HCT116 (cell line): ENCODE data around the gene TTC12. TPM values are rescaled to one million over a fixed set of nuclear protein-coding genes. Genes with fewer than 3 reads are reported as not detected.

Source experiments
- ATAC-seq: fragments of 200-7000 bp; cut with Tn5 transposase; 2 replicates; pipeline ENCODE4 v1.9.1; 2020; ENCODE audit warnings: mild to moderate bottlenecking, moderate library complexity
- BruUV-seq: library from RNA; stranded (reverse); fragments of 400-500 nt; replicated peaks from 2 replicates; lab custom pipeline; 2021; lab: Mats Ljungman, UMichigan
- CTCF ChIA-PET: fragments of 300-600 bp; sonication (Branson Sonifier 250); formaldehyde crosslinking; loops from one replicate; lab custom pipeline; 2021; ENCODE audit warnings: antibody characterized with exemption; lab: Charles Lee
- POLR2A ChIA-PET: fragments of 300-600, 350-600 bp; sonication (Branson Sonifier 250); formaldehyde crosslinking; loops from one replicate; lab custom pipeline; 2021; ENCODE audit warnings: antibody characterized with exemption; lab: Charles Lee
- RAD21 ChIA-PET, 2 experiments: fragments of 300-600 bp; sonication (Branson Sonifier 250); formaldehyde crosslinking; loops; one replicate each; lab custom pipeline; 2023; ENCODE audit warnings: low total read pairs in 2 of 2; ENCODE audit not compliant: uncharacterized antibody in 2 of 2, unreplicated experiment in 2 of 2, low non-redundant PET in 1 of 2; lab: Charles Lee
- DNase-seq: peaks from one replicate; pipeline ENCODE4 v3.0.0-alpha.2; 2010; ENCODE audit warnings: low read depth, low spot score
- H2AFZ ChIP-seq: fragments of 200-600 bp; shearing (Covaris generic), sonication (generic); 2 replicates; pipeline ENCODE4 v1.6.1; 2017; ENCODE audit warnings: low read depth, mixed run types, mixed read lengths, antibody characterized with exemption, low read length; ENCODE audit not compliant: poor library complexity, severe bottlenecking
- H3K27ac ChIP-seq: 2 replicates; pipeline ENCODE4 v1.5.1; 2012; ENCODE audit warnings: low read depth, low read length
- H3K27me3 ChIP-seq: fragments of 200-600 bp; sonication (generic); 2 replicates; pipeline ENCODE4 v1.6.1; 2016; ENCODE audit warnings: mixed run types, low read length, mixed read lengths; ENCODE audit not compliant: insufficient read depth
- H3K36me3 ChIP-seq, 2 experiments: fragments of 200-500 bp in 1 of 2; fragments of 200-600 bp in 1 of 2; sonication (Bioruptor generic) in 1 of 2; sonication (generic) in 1 of 2; 2 replicates each; pipeline versions ENCODE4 v1.5.1 to v1.6.1; 2014 to 2016; ENCODE audit warnings: low read length in 2 of 2, inconsistent platforms in 1 of 2, mixed read lengths in 1 of 2, mixed run types in 1 of 2; ENCODE audit not compliant: insufficient read depth in 2 of 2, control insufficient read depth in 1 of 2
- H3K4me1 ChIP-seq, 2 experiments: fragments of 200-600 bp in 1 of 2; sonication (generic) in 1 of 2; 2 replicates each; pipeline versions ENCODE4 v1.5.1 to v1.6.1; 2012 to 2017; ENCODE audit warnings: low read length in 2 of 2, inconsistent platforms in 1 of 2, mild to moderate bottlenecking in 1 of 2, mixed read lengths in 1 of 2, mixed run types in 1 of 2, moderate library complexity in 1 of 2; ENCODE audit not compliant: insufficient read depth in 2 of 2, control insufficient read depth in 1 of 2
- H3K4me2 ChIP-seq: fragments of 200-600 bp; sonication (generic); 2 replicates; pipeline ENCODE4 v1.6.1; 2017; ENCODE audit warnings: mixed run types, low read length, mixed read lengths
- H3K4me3 ChIP-seq, 2 experiments: fragments of 200-600 bp in 1 of 2; sonication (generic) in 1 of 2; replicated peaks in 1 of 2; 2 replicates each; pipeline ENCODE4 v1.5.1; 2011 to 2016; ENCODE audit warnings: low read length in 2 of 2, control low read depth in 1 of 2, low read depth in 1 of 2, mild to moderate bottlenecking in 1 of 2, mixed read lengths in 1 of 2, mixed run types in 1 of 2
- H3K79me2 ChIP-seq: fragments of 200-600 bp; sonication (generic); 2 replicates; pipeline ENCODE4 v1.6.1; 2017; ENCODE audit warnings: mild to moderate bottlenecking, mixed run types, low read length, moderate library complexity, mixed read lengths; ENCODE audit not compliant: insufficient read depth
- H3K9ac ChIP-seq: fragments of 200-600 bp; sonication (generic); 2 replicates; pipeline ENCODE4 v1.6.1; 2016; ENCODE audit warnings: low read length, mixed read lengths
- H3K9me2 ChIP-seq: fragments of 200-600 bp; sonication (generic), shearing (Covaris generic); 2 replicates; pipeline ENCODE4 v1.6.1; 2017; ENCODE audit warnings: mixed run types, mild to moderate bottlenecking, moderate library complexity; ENCODE audit not compliant: insufficient read depth
- H3K9me3 ChIP-seq, 2 experiments: fragments of 200-500 bp in 1 of 2; fragments of 200-600 bp in 1 of 2; sonication (Bioruptor generic) in 1 of 2; sonication (generic) in 1 of 2; 2 replicates each; pipeline ENCODE4 v1.6.1; 2014 to 2017; ENCODE audit warnings: low read length in 2 of 2, mixed read lengths in 2 of 2, inconsistent platforms in 1 of 2, low read depth in 1 of 2, mild to moderate bottlenecking in 1 of 2, mixed run types in 1 of 2, moderate library complexity in 1 of 2; ENCODE audit not compliant: control insufficient read depth in 1 of 2, insufficient read depth in 1 of 2
- H4K20me1 ChIP-seq: fragments of 200-600 bp; sonication (generic), shearing (Covaris generic); 2 replicates; pipeline ENCODE4 v1.6.1; 2017; ENCODE audit warnings: mixed run types, mild to moderate bottlenecking, moderate library complexity; ENCODE audit not compliant: insufficient read depth
- CBX3 ChIP-seq: IDR thresholded peaks from 2 replicates; pipeline ENCODE4 v1.6.1; 2012; ENCODE audit warnings: low read depth
- POLR2AphosphoS5 ChIP-seq: IDR thresholded peaks from 2 replicates; pipeline ENCODE4 v1.6.1; 2011; ENCODE audit warnings: mild to moderate bottlenecking, low read depth, low read length, moderate library complexity
- SIN3A ChIP-seq: IDR thresholded peaks from 2 replicates; pipeline ENCODE4 v1.6.1; 2012; ENCODE audit warnings: low read depth
- TCF7L2 ChIP-seq: IDR thresholded peaks from 2 replicates; pipeline ENCODE4 v1.7.0; 2011; ENCODE audit warnings: borderline replicate concordance, inconsistent platforms; ENCODE audit not compliant: insufficient read depth, insufficient read length; ENCODE audit errors: extremely low read depth
- ZNF274 ChIP-seq: fragments of 200-500 bp; sonication (Bioruptor generic); IDR thresholded peaks from 2 replicates; pipeline ENCODE4 v1.6.1; 2014; ENCODE audit warnings: mild to moderate bottlenecking, low read depth, low read length, inconsistent platforms
- intact Hi-C: fragments of 100-400 bp; cut with micrococcal nuclease; formaldehyde crosslinking; loops from 2 replicates; pipeline ENCODE4 v1.10.0; 2022
- total RNA-seq: library from RNA; stranded (reverse); gene quantifications from one replicate; pipeline ENCODE4 v1.2.1, GENCODE V29; 2021; ENCODE audit not compliant: unreplicated experiment
- TF ChIP-seq, protein P1 (sequence below): IDR thresholded peaks from 2 replicates; pipeline ENCODE4 v1.6.1; 2012
- TF ChIP-seq, protein P2 (sequence below), 3 experiments: fragments of 200-600 bp in 1 of 3; sonication (generic) in 1 of 3; IDR thresholded peaks in 2 of 3; conservative IDR thresholded peaks in 1 of 3; 2 replicates each; pipeline ENCODE4 v1.5.1; 2012 to 2017; ENCODE audit warnings: low read depth in 2 of 3, low read length in 2 of 3, antibody characterized with exemption in 1 of 3, borderline replicate concordance in 1 of 3, control low read depth in 1 of 3, mild to moderate bottlenecking in 1 of 3, mixed read lengths in 1 of 3, mixed run types in 1 of 3, moderate library complexity in 1 of 3; ENCODE audit not compliant: insufficient read depth in 1 of 3
- TF ChIP-seq, protein P3 (sequence below): IDR thresholded peaks from 2 replicates; pipeline ENCODE4 v1.6.1; 2012; ENCODE audit warnings: low read depth

TTC12 gene
- total RNA-seq, 1 experiment from 2014 or later: 12.6 TPM

DNA sequence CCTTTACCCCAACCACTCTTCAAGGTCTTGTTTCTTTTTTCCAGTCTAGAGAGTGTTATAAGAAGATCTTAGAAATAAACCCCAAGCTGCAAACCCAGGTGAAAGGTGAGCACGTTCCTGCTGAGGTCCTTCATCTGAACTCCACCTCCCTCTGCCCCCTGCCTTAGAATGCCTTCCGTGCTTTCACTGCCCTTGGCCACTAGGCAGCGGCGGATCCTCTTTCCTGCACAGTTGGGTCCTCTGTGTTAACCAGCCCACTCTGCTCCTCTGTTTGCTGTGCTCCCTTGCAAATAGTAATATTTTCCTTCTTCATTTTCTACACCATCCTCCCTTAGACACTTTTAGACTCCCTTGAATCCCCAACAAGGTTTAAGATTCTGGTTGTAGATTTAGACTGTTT lies 24.3 kb downstream of the TTC12 start:
- Histone ChIP-seq H3K27me3 (no peaks in the 10 kb centered on the region), H3K79me2 (no peaks in the 10 kb centered on the region), H3K4me2 (no peak overlapping the region), H3K4me1 (no peaks in the 10 kb centered on the region), H3K4me3 (no peak overlapping the region), H3K9me2 (no peaks in the 10 kb centered on the region), H3K9ac (no peak overlapping the region), H2AFZ (no peak overlapping the region), H3K27ac (no peak overlapping the region), H3K9me3 (no peaks in the 10 kb centered on the region), H3K36me3 (peaks cover 0 to 4% of the 10 kb centered on the region in 2 experiments; a peak in 1 of 4 replicates), H4K20me1 (no peaks in the 10 kb centered on the region)
- DNase-seq (no peak), ATAC-seq (no peak)
- TF ChIP-seq ZNF274 (no peak), SIN3A (no peak), POLR2AphosphoS5 (no peak), TCF7L2 (no peak), CBX3 (no peak)
- TF ChIP-seq, protein P1, sequence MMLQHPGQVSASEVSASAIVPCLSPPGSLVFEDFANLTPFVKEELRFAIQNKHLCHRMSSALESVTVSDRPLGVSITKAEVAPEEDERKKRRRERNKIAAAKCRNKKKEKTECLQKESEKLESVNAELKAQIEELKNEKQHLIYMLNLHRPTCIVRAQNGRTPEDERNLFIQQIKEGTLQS: no peak
- TF ChIP-seq, protein P2, sequence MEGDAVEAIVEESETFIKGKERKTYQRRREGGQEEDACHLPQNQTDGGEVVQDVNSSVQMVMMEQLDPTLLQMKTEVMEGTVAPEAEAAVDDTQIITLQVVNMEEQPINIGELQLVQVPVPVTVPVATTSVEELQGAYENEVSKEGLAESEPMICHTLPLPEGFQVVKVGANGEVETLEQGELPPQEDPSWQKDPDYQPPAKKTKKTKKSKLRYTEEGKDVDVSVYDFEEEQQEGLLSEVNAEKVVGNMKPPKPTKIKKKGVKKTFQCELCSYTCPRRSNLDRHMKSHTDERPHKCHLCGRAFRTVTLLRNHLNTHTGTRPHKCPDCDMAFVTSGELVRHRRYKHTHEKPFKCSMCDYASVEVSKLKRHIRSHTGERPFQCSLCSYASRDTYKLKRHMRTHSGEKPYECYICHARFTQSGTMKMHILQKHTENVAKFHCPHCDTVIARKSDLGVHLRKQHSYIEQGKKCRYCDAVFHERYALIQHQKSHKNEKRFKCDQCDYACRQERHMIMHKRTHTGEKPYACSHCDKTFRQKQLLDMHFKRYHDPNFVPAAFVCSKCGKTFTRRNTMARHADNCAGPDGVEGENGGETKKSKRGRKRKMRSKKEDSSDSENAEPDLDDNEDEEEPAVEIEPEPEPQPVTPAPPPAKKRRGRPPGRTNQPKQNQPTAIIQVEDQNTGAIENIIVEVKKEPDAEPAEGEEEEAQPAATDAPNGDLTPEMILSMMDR (IDR thresholded peaks at IDR 0.05 in 2 of 3, conservative IDR thresholded peaks at IDR 0.05 in 1 of 3; ENCODE audit: borderline replicate concordance in 1 of 3, insufficient read depth in 1 of 3, low read depth in 2 of 3, low read length in 2 of 3): no peak
- TF ChIP-seq, protein P3, sequence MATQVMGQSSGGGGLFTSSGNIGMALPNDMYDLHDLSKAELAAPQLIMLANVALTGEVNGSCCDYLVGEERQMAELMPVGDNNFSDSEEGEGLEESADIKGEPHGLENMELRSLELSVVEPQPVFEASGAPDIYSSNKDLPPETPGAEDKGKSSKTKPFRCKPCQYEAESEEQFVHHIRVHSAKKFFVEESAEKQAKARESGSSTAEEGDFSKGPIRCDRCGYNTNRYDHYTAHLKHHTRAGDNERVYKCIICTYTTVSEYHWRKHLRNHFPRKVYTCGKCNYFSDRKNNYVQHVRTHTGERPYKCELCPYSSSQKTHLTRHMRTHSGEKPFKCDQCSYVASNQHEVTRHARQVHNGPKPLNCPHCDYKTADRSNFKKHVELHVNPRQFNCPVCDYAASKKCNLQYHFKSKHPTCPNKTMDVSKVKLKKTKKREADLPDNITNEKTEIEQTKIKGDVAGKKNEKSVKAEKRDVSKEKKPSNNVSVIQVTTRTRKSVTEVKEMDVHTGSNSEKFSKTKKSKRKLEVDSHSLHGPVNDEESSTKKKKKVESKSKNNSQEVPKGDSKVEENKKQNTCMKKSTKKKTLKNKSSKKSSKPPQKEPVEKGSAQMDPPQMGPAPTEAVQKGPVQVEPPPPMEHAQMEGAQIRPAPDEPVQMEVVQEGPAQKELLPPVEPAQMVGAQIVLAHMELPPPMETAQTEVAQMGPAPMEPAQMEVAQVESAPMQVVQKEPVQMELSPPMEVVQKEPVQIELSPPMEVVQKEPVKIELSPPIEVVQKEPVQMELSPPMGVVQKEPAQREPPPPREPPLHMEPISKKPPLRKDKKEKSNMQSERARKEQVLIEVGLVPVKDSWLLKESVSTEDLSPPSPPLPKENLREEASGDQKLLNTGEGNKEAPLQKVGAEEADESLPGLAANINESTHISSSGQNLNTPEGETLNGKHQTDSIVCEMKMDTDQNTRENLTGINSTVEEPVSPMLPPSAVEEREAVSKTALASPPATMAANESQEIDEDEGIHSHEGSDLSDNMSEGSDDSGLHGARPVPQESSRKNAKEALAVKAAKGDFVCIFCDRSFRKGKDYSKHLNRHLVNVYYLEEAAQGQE: no peak
- POLR2A ChIA-PET: no interaction called here
- RAD21 ChIA-PET: no interaction called here
- CTCF ChIA-PET: no interaction called here
- BruUV-seq: no TSS peak
- intact Hi-C loops: no loop called here
